HCT116 (cell line): Measurements from ENCODE around the gene RBM28. TPM values are rescaled to one million over a fixed set of nuclear protein-coding genes. Genes with fewer than 3 reads are reported as not detected.

Source experiments
- ATAC-seq: fragments of 200-7000 bp; cut with Tn5 transposase; 2 replicates; pipeline ENCODE4 v1.9.1; 2020; ENCODE audit warnings: mild to moderate bottlenecking, moderate library complexity
- BruUV-seq: library from RNA; stranded (reverse); fragments of 400-500 nt; replicated peaks from 2 replicates; lab custom pipeline; 2021; lab: Mats Ljungman, UMichigan
- CTCF ChIA-PET: fragments of 300-600 bp; sonication (Branson Sonifier 250); formaldehyde crosslinking; loops from one replicate; lab custom pipeline; 2021; ENCODE audit warnings: antibody characterized with exemption; lab: Charles Lee
- POLR2A ChIA-PET: fragments of 300-600, 350-600 bp; sonication (Branson Sonifier 250); formaldehyde crosslinking; loops from one replicate; lab custom pipeline; 2021; ENCODE audit warnings: antibody characterized with exemption; lab: Charles Lee
- RAD21 ChIA-PET, 2 experiments: fragments of 300-600 bp; sonication (Branson Sonifier 250); formaldehyde crosslinking; loops; one replicate each; lab custom pipeline; 2023; ENCODE audit warnings: low total read pairs in 2 of 2; ENCODE audit not compliant: uncharacterized antibody in 2 of 2, unreplicated experiment in 2 of 2, low non-redundant PET in 1 of 2; lab: Charles Lee
- DNase-seq: peaks from one replicate; pipeline ENCODE4 v3.0.0-alpha.2; 2010; ENCODE audit warnings: low read depth, low spot score
- H2AFZ ChIP-seq: fragments of 200-600 bp; shearing (Covaris generic), sonication (generic); 2 replicates; pipeline ENCODE4 v1.6.1; 2017; ENCODE audit warnings: low read depth, mixed run types, mixed read lengths, antibody characterized with exemption, low read length; ENCODE audit not compliant: poor library complexity, severe bottlenecking
- H3K27ac ChIP-seq: 2 replicates; pipeline ENCODE4 v1.5.1; 2012; ENCODE audit warnings: low read depth, low read length
- H3K27me3 ChIP-seq: fragments of 200-600 bp; sonication (generic); 2 replicates; pipeline ENCODE4 v1.6.1; 2016; ENCODE audit warnings: mixed run types, low read length, mixed read lengths; ENCODE audit not compliant: insufficient read depth
- H3K36me3 ChIP-seq, 2 experiments: fragments of 200-500 bp in 1 of 2; fragments of 200-600 bp in 1 of 2; sonication (Bioruptor generic) in 1 of 2; sonication (generic) in 1 of 2; 2 replicates each; pipeline versions ENCODE4 v1.5.1 to v1.6.1; 2014 to 2016; ENCODE audit warnings: low read length in 2 of 2, inconsistent platforms in 1 of 2, mixed read lengths in 1 of 2, mixed run types in 1 of 2; ENCODE audit not compliant: insufficient read depth in 2 of 2, control insufficient read depth in 1 of 2
- H3K4me1 ChIP-seq, 2 experiments: fragments of 200-600 bp in 1 of 2; sonication (generic) in 1 of 2; 2 replicates each; pipeline versions ENCODE4 v1.5.1 to v1.6.1; 2012 to 2017; ENCODE audit warnings: low read length in 2 of 2, inconsistent platforms in 1 of 2, mild to moderate bottlenecking in 1 of 2, mixed read lengths in 1 of 2, mixed run types in 1 of 2, moderate library complexity in 1 of 2; ENCODE audit not compliant: insufficient read depth in 2 of 2, control insufficient read depth in 1 of 2
- H3K4me2 ChIP-seq: fragments of 200-600 bp; sonication (generic); 2 replicates; pipeline ENCODE4 v1.6.1; 2017; ENCODE audit warnings: mixed run types, low read length, mixed read lengths
- H3K4me3 ChIP-seq, 2 experiments: fragments of 200-600 bp in 1 of 2; sonication (generic) in 1 of 2; replicated peaks in 1 of 2; 2 replicates each; pipeline ENCODE4 v1.5.1; 2011 to 2016; ENCODE audit warnings: low read length in 2 of 2, control low read depth in 1 of 2, low read depth in 1 of 2, mild to moderate bottlenecking in 1 of 2, mixed read lengths in 1 of 2, mixed run types in 1 of 2
- H3K79me2 ChIP-seq: fragments of 200-600 bp; sonication (generic); 2 replicates; pipeline ENCODE4 v1.6.1; 2017; ENCODE audit warnings: mild to moderate bottlenecking, mixed run types, low read length, moderate library complexity, mixed read lengths; ENCODE audit not compliant: insufficient read depth
- H3K9ac ChIP-seq: fragments of 200-600 bp; sonication (generic); 2 replicates; pipeline ENCODE4 v1.6.1; 2016; ENCODE audit warnings: low read length, mixed read lengths
- H3K9me2 ChIP-seq: fragments of 200-600 bp; sonication (generic), shearing (Covaris generic); 2 replicates; pipeline ENCODE4 v1.6.1; 2017; ENCODE audit warnings: mixed run types, mild to moderate bottlenecking, moderate library complexity; ENCODE audit not compliant: insufficient read depth
- H3K9me3 ChIP-seq, 2 experiments: fragments of 200-500 bp in 1 of 2; fragments of 200-600 bp in 1 of 2; sonication (Bioruptor generic) in 1 of 2; sonication (generic) in 1 of 2; 2 replicates each; pipeline ENCODE4 v1.6.1; 2014 to 2017; ENCODE audit warnings: low read length in 2 of 2, mixed read lengths in 2 of 2, inconsistent platforms in 1 of 2, low read depth in 1 of 2, mild to moderate bottlenecking in 1 of 2, mixed run types in 1 of 2, moderate library complexity in 1 of 2; ENCODE audit not compliant: control insufficient read depth in 1 of 2, insufficient read depth in 1 of 2
- H4K20me1 ChIP-seq: fragments of 200-600 bp; sonication (generic), shearing (Covaris generic); 2 replicates; pipeline ENCODE4 v1.6.1; 2017; ENCODE audit warnings: mixed run types, mild to moderate bottlenecking, moderate library complexity; ENCODE audit not compliant: insufficient read depth
- CEBPB ChIP-seq: IDR thresholded peaks from 2 replicates; pipeline ENCODE4 v1.6.1; 2012; ENCODE audit warnings: low read depth
- ELF1 ChIP-seq: IDR thresholded peaks from 2 replicates; pipeline ENCODE4 v1.6.1; 2012; ENCODE audit warnings: low read depth, borderline replicate concordance
- EZH2 ChIP-seq: fragments of 200-600 bp; sonication (generic); IDR thresholded peaks from 2 replicates; pipeline ENCODE4 v1.6.1; 2017; ENCODE audit warnings: antibody characterized with exemption, mixed run types
- EZH2phosphoT487 ChIP-seq: fragments of 200-600 bp; IDR thresholded peaks from 2 replicates; pipeline ENCODE4 v1.6.1; 2018; ENCODE audit warnings: antibody characterized with exemption, borderline replicate concordance
- POLR2A ChIP-seq: IDR thresholded peaks from 2 replicates; pipeline ENCODE4 v1.7.0; 2011; ENCODE audit warnings: borderline replicate concordance; ENCODE audit not compliant: insufficient read depth, insufficient read length; ENCODE audit errors: extremely low read depth
- RAD21 ChIP-seq: IDR thresholded peaks from 2 replicates; pipeline ENCODE4 v1.6.1; 2012; ENCODE audit warnings: low read depth, mild to moderate bottlenecking
- SIN3A ChIP-seq: IDR thresholded peaks from 2 replicates; pipeline ENCODE4 v1.6.1; 2012; ENCODE audit warnings: low read depth
- SP1 ChIP-seq: IDR thresholded peaks from 2 replicates; pipeline ENCODE4 v1.6.1; 2012; ENCODE audit warnings: low read depth
- TCF7L2 ChIP-seq: IDR thresholded peaks from 2 replicates; pipeline ENCODE4 v1.7.0; 2011; ENCODE audit warnings: borderline replicate concordance, inconsistent platforms; ENCODE audit not compliant: insufficient read depth, insufficient read length; ENCODE audit errors: extremely low read depth
- YY1 ChIP-seq: IDR thresholded peaks from 2 replicates; pipeline ENCODE4 v1.6.1; 2011; ENCODE audit warnings: low read length, low read depth, moderate library complexity, mild to moderate bottlenecking; ENCODE audit not compliant: insufficient replicate concordance; ENCODE audit errors: extremely low read depth
- ZFX ChIP-seq: fragments of 450-650 bp; IDR thresholded peaks from 2 replicates; pipeline ENCODE4 v1.6.1; 2017
- intact Hi-C: fragments of 100-400 bp; cut with micrococcal nuclease; formaldehyde crosslinking; loops from 2 replicates; pipeline ENCODE4 v1.10.0; 2022
- total RNA-seq: library from RNA; stranded (reverse); gene quantifications from one replicate; pipeline ENCODE4 v1.2.1, GENCODE V29; 2021; ENCODE audit not compliant: unreplicated experiment
- TF ChIP-seq, protein P1 (sequence below): IDR thresholded peaks from 2 replicates; pipeline ENCODE4 v1.6.1; 2012
- TF ChIP-seq, protein P2 (sequence below): IDR thresholded peaks from 2 replicates; pipeline ENCODE4 v1.6.1; 2012; ENCODE audit warnings: low read depth

RBM28 gene
- total RNA-seq, 1 experiment from 2014 or later = 66.3 TPM

DNA sequence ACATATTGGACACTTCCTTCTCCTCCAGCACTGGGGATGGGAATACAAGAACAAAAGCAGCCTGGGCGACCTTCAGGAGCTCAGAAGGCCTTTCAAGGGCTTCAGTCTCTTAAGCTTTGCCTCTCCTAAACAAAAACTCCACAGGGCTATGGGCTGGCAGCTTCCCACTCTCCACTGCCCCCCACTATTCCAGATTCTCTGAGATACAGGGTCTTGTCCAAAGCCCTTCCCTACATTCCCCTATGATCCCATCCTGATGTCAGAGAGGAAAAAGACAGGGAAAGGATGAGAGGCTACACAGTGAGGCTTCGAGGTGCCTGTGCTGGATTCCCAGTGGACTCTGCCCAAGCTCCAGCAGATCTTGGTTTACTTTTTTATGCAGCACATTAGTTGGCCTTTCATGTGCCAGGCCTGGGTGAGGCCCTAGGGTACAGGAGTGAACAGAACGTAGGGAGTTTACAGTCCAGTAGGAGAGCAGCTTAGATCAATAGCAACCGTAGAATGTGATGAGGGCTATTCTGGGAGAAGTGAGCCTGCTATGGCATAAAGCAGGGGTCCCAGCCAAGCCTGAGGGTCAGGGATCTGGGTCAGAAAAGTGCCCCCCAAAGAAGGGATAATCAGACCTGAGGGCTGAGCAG is 69.3 kb downstream of the RBM28 start:
- Histone ChIP-seq H3K4me1 (no peaks in the 10 kb centered on the region), H3K9ac (no peak overlapping the region), H3K27me3 (no peaks in the 10 kb centered on the region), H4K20me1 (no peaks in the 10 kb centered on the region), H3K4me2 (no peak overlapping the region), H3K9me2 (no peaks in the 10 kb centered on the region), H3K9me3 (no peaks in the 10 kb centered on the region), H2AFZ (no peak overlapping the region), H3K79me2 (no peaks in the 10 kb centered on the region), H3K36me3 (no peaks in the 10 kb centered on the region), H3K4me3 (no peak overlapping the region), H3K27ac (no peak overlapping the region)
- intact Hi-C loops = no loop called here
- POLR2A ChIA-PET = no interaction called here
- BruUV-seq = no TSS peak
- DNase-seq = no peak
- ATAC-seq = no peak
- RAD21 ChIA-PET = no interaction called here
- TF ChIP-seq ELF1 (no peak), YY1 (no peak), TCF7L2 (no peak), EZH2phosphoT487 (no peak), RAD21 (no peak), POLR2A (no peak), EZH2 (no peak), SP1 (no peak)
- TF ChIP-seq, protein P1, sequence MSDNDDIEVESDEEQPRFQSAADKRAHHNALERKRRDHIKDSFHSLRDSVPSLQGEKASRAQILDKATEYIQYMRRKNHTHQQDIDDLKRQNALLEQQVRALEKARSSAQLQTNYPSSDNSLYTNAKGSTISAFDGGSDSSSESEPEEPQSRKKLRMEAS = no peak
- CTCF ChIA-PET = no interaction called here

DNA sequence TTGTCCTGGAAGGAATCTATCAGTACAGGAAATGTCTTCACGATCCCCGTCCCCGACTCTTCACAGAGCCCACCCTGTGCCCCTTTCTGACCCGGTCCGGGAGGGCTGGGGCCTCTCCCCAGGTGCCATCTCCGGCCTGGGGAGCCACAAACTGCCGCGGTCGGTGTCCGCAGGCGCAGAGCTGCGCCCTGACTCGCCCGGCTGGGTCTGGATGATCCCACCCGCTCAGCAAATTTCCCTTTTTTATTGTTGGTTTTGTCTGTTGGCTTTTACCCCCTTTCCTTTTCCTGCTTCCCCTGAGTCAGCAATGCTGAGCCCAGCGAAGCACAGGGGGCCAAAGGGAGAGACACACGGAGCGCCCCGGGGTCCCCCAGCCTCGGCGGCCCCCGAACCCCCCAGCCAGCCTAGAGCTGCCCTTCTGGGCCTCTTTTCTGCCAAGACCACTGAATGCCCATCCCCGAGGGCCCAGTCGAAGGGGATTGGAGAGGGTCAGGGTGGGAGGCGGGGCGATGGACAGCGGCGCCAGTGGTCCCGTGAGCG is 71.7 kb downstream of the RBM28 start:
- RAD21 ChIA-PET = no interaction called here
- no peaks in the 10 kb centered on the region for H3K9me2 ChIP-seq
- H3K27ac ChIP-seq = no peak overlapping the region
- H3K79me2 ChIP-seq = no peaks in the 10 kb centered on the region
- H3K4me2 ChIP-seq = no peak overlapping the region
- no peak overlapping the region for H3K4me3 ChIP-seq
- no peaks in the 10 kb centered on the region for H3K9me3 ChIP-seq
- no peaks in the 10 kb centered on the region for H3K36me3 ChIP-seq
- no peak overlapping the region for H2AFZ ChIP-seq
- H3K9ac ChIP-seq = no peak overlapping the region
- POLR2A ChIA-PET = no interaction called here
- no peak for TF ChIP-seq CEBPB
- TF ChIP-seq SP1 = no peak
- no peak for TF ChIP-seq EZH2phosphoT487
- TF ChIP-seq, protein P1 = no peak
- TF ChIP-seq, protein P2, sequence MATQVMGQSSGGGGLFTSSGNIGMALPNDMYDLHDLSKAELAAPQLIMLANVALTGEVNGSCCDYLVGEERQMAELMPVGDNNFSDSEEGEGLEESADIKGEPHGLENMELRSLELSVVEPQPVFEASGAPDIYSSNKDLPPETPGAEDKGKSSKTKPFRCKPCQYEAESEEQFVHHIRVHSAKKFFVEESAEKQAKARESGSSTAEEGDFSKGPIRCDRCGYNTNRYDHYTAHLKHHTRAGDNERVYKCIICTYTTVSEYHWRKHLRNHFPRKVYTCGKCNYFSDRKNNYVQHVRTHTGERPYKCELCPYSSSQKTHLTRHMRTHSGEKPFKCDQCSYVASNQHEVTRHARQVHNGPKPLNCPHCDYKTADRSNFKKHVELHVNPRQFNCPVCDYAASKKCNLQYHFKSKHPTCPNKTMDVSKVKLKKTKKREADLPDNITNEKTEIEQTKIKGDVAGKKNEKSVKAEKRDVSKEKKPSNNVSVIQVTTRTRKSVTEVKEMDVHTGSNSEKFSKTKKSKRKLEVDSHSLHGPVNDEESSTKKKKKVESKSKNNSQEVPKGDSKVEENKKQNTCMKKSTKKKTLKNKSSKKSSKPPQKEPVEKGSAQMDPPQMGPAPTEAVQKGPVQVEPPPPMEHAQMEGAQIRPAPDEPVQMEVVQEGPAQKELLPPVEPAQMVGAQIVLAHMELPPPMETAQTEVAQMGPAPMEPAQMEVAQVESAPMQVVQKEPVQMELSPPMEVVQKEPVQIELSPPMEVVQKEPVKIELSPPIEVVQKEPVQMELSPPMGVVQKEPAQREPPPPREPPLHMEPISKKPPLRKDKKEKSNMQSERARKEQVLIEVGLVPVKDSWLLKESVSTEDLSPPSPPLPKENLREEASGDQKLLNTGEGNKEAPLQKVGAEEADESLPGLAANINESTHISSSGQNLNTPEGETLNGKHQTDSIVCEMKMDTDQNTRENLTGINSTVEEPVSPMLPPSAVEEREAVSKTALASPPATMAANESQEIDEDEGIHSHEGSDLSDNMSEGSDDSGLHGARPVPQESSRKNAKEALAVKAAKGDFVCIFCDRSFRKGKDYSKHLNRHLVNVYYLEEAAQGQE = no peak
- no peak for TF ChIP-seq SIN3A
- TF ChIP-seq POLR2A = no peak
- TF ChIP-seq RAD21 = no peak
- no peak for TF ChIP-seq ZFX
- ATAC-seq (no peak), DNase-seq (no peak)
- intact Hi-C loops = no loop called here
- no TSS peak for BruUV-seq
- H3K4me1 ChIP-seq = peaks cover 4 to 5% of the 10 kb centered on the region in 2 experiments; a peak in 2 of 4 replicates
- H4K20me1 ChIP-seq = no peaks in the 10 kb centered on the region
- H3K27me3 ChIP-seq = no peaks in the 10 kb centered on the region
- CTCF ChIA-PET = no interaction called here
